DOHH2 (cell line): ENCODE measurements around the gene TM4SF4.

ENCODE experiments used
- H3F3A ChIP-seq: fragments of 200-600 bp; sonication (generic), shearing (Covaris generic); 2 replicates; pipeline ENCODE4 v1.6.0; 2016; ENCODE audit warnings: antibody characterized with exemption, mild to moderate bottlenecking; ENCODE audit not compliant: control insufficient read depth, insufficient read depth
- H3K27ac ChIP-seq: fragments of 200-600 bp; sonication (generic); 2 replicates; pipeline ENCODE4 v1.5.1; 2014; ENCODE audit warnings: low read depth, mild to moderate bottlenecking, low read length, moderate library complexity
- H3K27me3 ChIP-seq: fragments of 200-600 bp; sonication (generic); 2 replicates; pipeline ENCODE4 v1.6.1; 2014; ENCODE audit warnings: mild to moderate bottlenecking, low read length, mixed read lengths; ENCODE audit not compliant: control insufficient read depth
- H3K36me3 ChIP-seq: fragments of 200-600 bp; sonication (generic); 2 replicates; pipeline ENCODE4 v1.6.1; 2014; ENCODE audit warnings: mild to moderate bottlenecking, low read length, moderate library complexity, mixed read lengths; ENCODE audit not compliant: control insufficient read depth
- H3K4me1 ChIP-seq: fragments of 200-600 bp; sonication (generic); 2 replicates; pipeline ENCODE4 v1.6.1; 2014; ENCODE audit warnings: mild to moderate bottlenecking, low read length, mixed read lengths; ENCODE audit not compliant: control insufficient read depth
- H3K4me2 ChIP-seq: fragments of 200-600 bp; sonication (generic); 2 replicates; pipeline ENCODE4 v1.6.0; 2014; ENCODE audit warnings: mild to moderate bottlenecking, low read length, moderate library complexity
- H3K4me3 ChIP-seq: fragments of 200-600 bp; sonication (generic); 2 replicates; pipeline ENCODE4 v1.5.1; 2014; ENCODE audit warnings: mild to moderate bottlenecking, low read length, mixed read lengths
- H3K79me2 ChIP-seq: fragments of 200-600 bp; sonication (generic); 2 replicates; pipeline ENCODE4 v1.6.1; 2014; ENCODE audit warnings: mild to moderate bottlenecking, low read length, mixed read lengths; ENCODE audit not compliant: control insufficient read depth
- H3K9me2 ChIP-seq: fragments of 200-600 bp; sonication (generic); replicated peaks from 2 replicates; pipeline ENCODE4 v1.6.1; 2014; ENCODE audit warnings: mild to moderate bottlenecking, low read length, mixed read lengths; ENCODE audit not compliant: control insufficient read depth
- H3K9me3 ChIP-seq: fragments of 200-600 bp; sonication (generic); 2 replicates; pipeline ENCODE4 v1.6.1; 2014; ENCODE audit warnings: antibody characterized with exemption, low read length, mixed read lengths; ENCODE audit not compliant: control insufficient read depth, insufficient read depth
- H4K20me1 ChIP-seq: fragments of 200-600 bp; sonication (generic); 2 replicates; pipeline ENCODE4 v1.6.0; 2014; ENCODE audit warnings: low read depth, mild to moderate bottlenecking, antibody characterized with exemption, low read length, moderate library complexity; ENCODE audit not compliant: control insufficient read depth, insufficient read depth
- EZH2phosphoT487 ChIP-seq: fragments of 200-600 bp; sonication (generic); IDR thresholded peaks from 2 replicates; pipeline ENCODE4 v1.6.1; 2017; ENCODE audit warnings: borderline replicate concordance, mild to moderate bottlenecking, antibody characterized with exemption, low read length, moderate library complexity, mixed read lengths
- TF ChIP-seq, protein P1 (sequence below): fragments of 200-600 bp; sonication (generic); IDR thresholded peaks from one replicate; pipeline ENCODE4 v1.5.1; 2014; ENCODE audit warnings: antibody characterized with exemption, mild to moderate bottlenecking, low read depth, low read length; ENCODE audit not compliant: poor library complexity, severe bottlenecking

TM4SF4 gene

DNA sequence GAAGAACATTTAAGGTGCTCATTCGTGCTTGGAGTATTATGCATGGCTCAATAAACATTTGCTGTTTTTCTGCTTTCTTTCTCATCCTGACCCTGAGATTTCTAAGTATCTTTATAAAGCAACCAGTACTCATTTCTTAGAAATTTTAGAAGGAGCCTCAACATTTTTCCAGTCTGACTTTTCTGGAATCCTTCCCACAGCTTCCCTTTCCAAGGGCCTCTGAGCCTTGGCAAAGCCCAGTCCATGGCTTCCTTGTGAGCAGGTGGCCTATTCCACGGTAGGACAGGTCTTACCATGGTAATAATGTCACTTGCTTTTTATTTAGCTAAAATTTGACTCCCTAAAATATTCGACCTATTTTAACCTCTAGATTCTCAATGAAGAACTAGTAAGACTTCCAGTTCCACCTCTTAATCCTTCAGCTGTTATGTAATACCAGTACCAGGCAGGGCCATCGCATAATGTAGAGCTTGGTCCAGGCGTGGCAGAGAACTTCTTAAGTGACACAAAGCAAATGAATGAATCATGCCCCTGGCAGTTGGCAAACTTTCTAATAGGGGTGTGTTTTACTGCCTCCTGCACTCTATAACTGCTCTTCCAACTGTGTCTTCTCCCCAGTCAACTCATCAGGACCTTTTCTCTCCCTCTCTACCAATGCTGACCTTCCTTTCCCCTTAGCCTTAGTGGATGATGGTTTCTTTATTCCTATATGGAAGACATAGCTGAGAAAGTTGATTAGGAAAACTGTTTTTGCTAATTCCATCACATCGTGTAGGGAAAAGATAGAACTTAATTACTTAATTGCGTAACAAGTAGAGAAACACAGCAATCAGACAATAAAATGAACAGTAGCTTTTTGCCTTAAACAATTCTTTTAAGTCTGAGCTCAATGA is 894 bp upstream of the TM4SF4 start:
- H3K27ac ChIP-seq, result no peak overlapping the region

DNA sequence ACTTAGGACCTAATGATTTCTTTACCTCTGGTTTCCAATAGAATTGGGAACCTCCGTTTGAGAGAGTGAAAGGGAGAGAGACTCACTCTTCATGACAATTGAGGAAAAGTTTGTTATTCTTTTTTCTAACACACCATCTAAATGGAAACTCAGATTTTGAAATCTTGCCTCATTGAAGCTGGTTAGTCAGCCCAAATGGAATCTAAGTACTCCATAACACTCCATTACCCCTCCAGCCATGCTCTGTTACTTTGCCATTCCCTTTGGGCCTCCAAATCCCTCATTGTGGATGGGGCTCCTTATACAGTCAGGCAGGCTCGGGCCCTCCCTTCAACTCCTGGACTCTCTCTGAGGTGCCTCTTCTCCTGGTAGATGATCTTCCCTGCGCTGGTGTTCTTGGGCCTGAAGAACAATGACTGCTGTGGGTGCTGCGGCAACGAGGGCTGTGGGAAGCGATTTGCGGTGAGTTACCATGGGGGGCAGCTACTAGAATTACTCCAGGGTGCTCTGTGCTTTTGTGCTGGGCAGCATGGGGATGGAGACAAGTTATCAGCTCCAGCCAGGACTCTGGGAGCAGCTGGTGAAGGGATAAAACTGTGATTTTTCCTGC is 1.1 kb downstream of the TM4SF4 start:
- Histone ChIP-seq H3K9me3 (no peaks in the 10 kb centered on the region), H3K4me2 (no peak overlapping the region), H3K27me3 (peaks cover 3% of the 10 kb centered on the region; the same call in 1 of the 2 replicates), H3K9me2 (no peaks in the 10 kb centered on the region), H3F3A (no peaks in the 10 kb centered on the region), H3K27ac (no peak overlapping the region), H3K4me3 (no peak overlapping the region), H3K4me1 (no peaks in the 10 kb centered on the region), H3K36me3 (no peaks in the 10 kb centered on the region), H3K79me2 (no peaks in the 10 kb centered on the region), H4K20me1 (no peaks in the 10 kb centered on the region)
- no peak for TF ChIP-seq EZH2phosphoT487
- TF ChIP-seq, protein P1, sequence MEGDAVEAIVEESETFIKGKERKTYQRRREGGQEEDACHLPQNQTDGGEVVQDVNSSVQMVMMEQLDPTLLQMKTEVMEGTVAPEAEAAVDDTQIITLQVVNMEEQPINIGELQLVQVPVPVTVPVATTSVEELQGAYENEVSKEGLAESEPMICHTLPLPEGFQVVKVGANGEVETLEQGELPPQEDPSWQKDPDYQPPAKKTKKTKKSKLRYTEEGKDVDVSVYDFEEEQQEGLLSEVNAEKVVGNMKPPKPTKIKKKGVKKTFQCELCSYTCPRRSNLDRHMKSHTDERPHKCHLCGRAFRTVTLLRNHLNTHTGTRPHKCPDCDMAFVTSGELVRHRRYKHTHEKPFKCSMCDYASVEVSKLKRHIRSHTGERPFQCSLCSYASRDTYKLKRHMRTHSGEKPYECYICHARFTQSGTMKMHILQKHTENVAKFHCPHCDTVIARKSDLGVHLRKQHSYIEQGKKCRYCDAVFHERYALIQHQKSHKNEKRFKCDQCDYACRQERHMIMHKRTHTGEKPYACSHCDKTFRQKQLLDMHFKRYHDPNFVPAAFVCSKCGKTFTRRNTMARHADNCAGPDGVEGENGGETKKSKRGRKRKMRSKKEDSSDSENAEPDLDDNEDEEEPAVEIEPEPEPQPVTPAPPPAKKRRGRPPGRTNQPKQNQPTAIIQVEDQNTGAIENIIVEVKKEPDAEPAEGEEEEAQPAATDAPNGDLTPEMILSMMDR, result no peak

More for the DNA sequence above, 894 bp upstream of the TM4SF4 start:
- Histone ChIP-seq H3K36me3 (no peaks in the 10 kb centered on the region), H3K9me2 (no peaks in the 10 kb centered on the region), H3K4me3 (no peak overlapping the region), H3F3A (no peaks in the 10 kb centered on the region), H3K4me2 (no peak overlapping the region), H3K9me3 (no peaks in the 10 kb centered on the region), H4K20me1 (no peaks in the 10 kb centered on the region), H3K4me1 (no peaks in the 10 kb centered on the region), H3K79me2 (no peaks in the 10 kb centered on the region), H3K27me3 (peaks cover 4% of the 10 kb centered on the region; the same call in 1 of the 2 replicates)
- TF ChIP-seq, protein P1, result no peak
- no peak for TF ChIP-seq EZH2phosphoT487

DNA sequence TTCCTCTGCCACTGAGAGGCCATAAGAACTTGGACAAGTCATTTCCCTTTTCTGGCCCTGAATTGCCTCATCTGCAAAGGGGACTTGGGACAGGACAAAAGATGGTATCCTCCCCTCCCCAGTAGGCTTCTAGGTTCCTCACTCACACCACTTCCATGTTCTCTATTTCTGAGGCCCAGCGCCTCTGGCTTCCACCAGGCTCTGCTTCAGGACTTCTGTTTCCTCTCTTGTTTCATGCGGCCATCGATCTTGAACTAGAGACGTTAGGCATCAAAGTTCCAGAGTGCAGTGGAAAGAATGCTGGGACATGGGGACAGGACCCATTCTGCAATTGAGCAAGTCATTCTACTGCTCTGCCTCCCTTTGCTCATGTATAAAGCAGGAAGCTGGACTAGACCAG is 1.7 kb downstream of the TM4SF4 start:
- no peaks in the 10 kb centered on the region for H3K79me2 ChIP-seq
- H3K9me3 ChIP-seq, result no peaks in the 10 kb centered on the region
- no peaks in the 10 kb centered on the region for H4K20me1 ChIP-seq
- H3K27me3 ChIP-seq, result peaks cover 2% of the 10 kb centered on the region; the same call in 1 of the 2 replicates
- TF ChIP-seq, protein P1, result no peak
- TF ChIP-seq EZH2phosphoT487, result no peak
- H3K4me1 ChIP-seq, result no peaks in the 10 kb centered on the region
- no peak overlapping the region for H3K4me2 ChIP-seq
- no peak overlapping the region for H3K27ac ChIP-seq
- no peaks in the 10 kb centered on the region for H3K9me2 ChIP-seq
- H3K36me3 ChIP-seq, result no peaks in the 10 kb centered on the region
- no peak overlapping the region for H3K4me3 ChIP-seq
- no peaks in the 10 kb centered on the region for H3F3A ChIP-seq
